ENCODE measurements around the gene LHX8.

- TF ChIP-seq EP300 (conservative IDR thresholded peaks at IDR 0.05; ENCODE audit: poor library complexity, severe bottlenecking) (no peak), CTCF (IDR thresholded peaks at IDR 0.05; ENCODE audit: poor library complexity, severe bottlenecking) (no peak), EZH2 (IDR thresholded peaks at IDR 0.05; ENCODE audit: borderline replicate concordance, insufficient read depth, low read length, poor library complexity, severe bottlenecking) (no peak), POLR2AphosphoS5 (IDR thresholded peaks at IDR 0.05) (no peak), REST (IDR thresholded peaks at IDR 0.05; ENCODE audit: borderline replicate concordance) (no peak), TAF1 (IDR thresholded peaks at IDR 0.05; ENCODE audit: low read depth) (no peak), RAD21 (conservative IDR thresholded peaks at IDR 0.05) (no peak), MXI1 (conservative IDR thresholded peaks at IDR 0.05; ENCODE audit: poor library complexity, severe bottlenecking) (no peak)
These were observed 10.4 kb upstream of the LHX8 start for GRCh38 chr1:75123756-75124155.

Data from neural cell (in vitro differentiated cells).